Thyroid gland (tissue), 4 donors: ENCODE data around the gene INAVA. TPM values are rescaled to one million over a fixed set of nuclear protein-coding genes. Genes with fewer than 3 reads are reported as not detected.

ENCODE experiments used
- DNase-seq, 2 donors: peaks; one replicate each; pipeline ENCODE4 v3.0.0-alpha.2; 2019
- H3K27ac ChIP-seq, 3 donors: fragments of 200-600 bp; sonication (generic); 1 replicate in 2 of 3; 2 replicates in 1 of 3; pipeline ENCODE4 v1.5.1; 2016 to 2019; ENCODE audit warnings: mild to moderate bottlenecking in 1 of 3, moderate library complexity in 1 of 3
- H3K27me3 ChIP-seq: fragments of 200-600 bp; sonication (generic); one replicate; pipeline ENCODE4 v1.5.1; 2019
- H3K36me3 ChIP-seq, 2 donors: fragments of 200-600 bp; sonication (generic); one replicate each; pipeline ENCODE4 v1.5.1; 2016 to 2019
- H3K4me1 ChIP-seq, 2 donors: fragments of 200-600 bp; sonication (generic); one replicate each; pipeline ENCODE4 v1.5.1; 2017 to 2019
- H3K4me3 ChIP-seq, 3 donors: fragments of 200-600 bp; sonication (generic); replicated peaks in 1 of 3; 1 replicate in 2 of 3; 2 replicates in 1 of 3; pipeline ENCODE4 v1.5.1; 2016; ENCODE audit warnings: mild to moderate bottlenecking in 1 of 3
- H3K9me3 ChIP-seq: fragments of 200-600 bp; sonication (generic); one replicate; pipeline ENCODE4 v1.5.1; 2017
- POLR2A ChIP-seq, 2 donors: fragments of 450-650 bp; IDR thresholded peaks; one replicate each; pipeline ENCODE4 v1.6.1; 2017; ENCODE audit warnings: antibody characterized with exemption in 2 of 2, mild to moderate bottlenecking in 2 of 2, moderate library complexity in 1 of 2
- WGBS, 2 donors: methylation state at CpG; one replicate each; pipeline ENCODE4 v1.1.5; 2017; 5-methylcytosine and 5-hydroxymethylcytosine counted together
- intact Hi-C: fragments of 100-400 bp; cut with DNase I; formaldehyde crosslinking; loops from one replicate; pipeline ENCODE4 v1.15.1; 2023
- total RNA-seq, 4 donors: library from RNA; depleted of rRNA; stranded (reverse); fragments of >200 nt; gene quantifications; one replicate each; pipeline ENCODE4 v1.2.3, GENCODE V29; 2016
- TF ChIP-seq, protein P1 (sequence below), 6 experiments: fragments of 200-600 bp in 3 of 6; fragments of 450-650 bp in 3 of 6; sonication (generic) in 3 of 6; IDR thresholded peaks; one replicate each; pipeline ENCODE4 v1.5.1; 2016 to 2019; ENCODE audit warnings: antibody characterized with exemption in 6 of 6, mild to moderate bottlenecking in 2 of 6, inconsistent platforms in 1 of 6, moderate library complexity in 1 of 6

Gene INAVA
- total RNA-seq, 4 donors from 2014 or later = 0.27 TPM; not detected in 3

DNA sequence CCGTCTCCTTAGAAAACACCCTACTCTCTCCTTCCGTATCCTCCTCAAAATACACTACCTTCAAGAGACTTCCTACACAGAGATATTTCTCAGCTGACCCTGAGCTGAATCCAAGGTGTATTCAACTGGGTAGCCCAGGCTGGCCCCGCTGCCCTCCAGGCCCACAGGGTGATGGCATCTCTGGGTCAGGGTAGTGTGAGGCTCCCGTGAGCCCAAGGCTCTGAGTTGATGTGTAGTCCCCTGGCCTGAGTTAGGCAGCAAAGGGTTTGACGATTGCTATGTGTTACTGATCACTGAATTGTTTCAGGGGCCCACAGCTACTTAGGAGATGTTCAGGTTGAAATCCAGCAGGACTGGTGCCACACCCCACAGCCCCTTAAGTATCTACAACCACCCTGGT is 6.7 kb downstream of the INAVA start:
- no peaks in the 10 kb centered on the region for H3K9me3 ChIP-seq
- intact Hi-C loops = no loop called here
- TF ChIP-seq POLR2A (IDR thresholded peaks at IDR 0.05) = no peak
- TF ChIP-seq, protein P1, sequence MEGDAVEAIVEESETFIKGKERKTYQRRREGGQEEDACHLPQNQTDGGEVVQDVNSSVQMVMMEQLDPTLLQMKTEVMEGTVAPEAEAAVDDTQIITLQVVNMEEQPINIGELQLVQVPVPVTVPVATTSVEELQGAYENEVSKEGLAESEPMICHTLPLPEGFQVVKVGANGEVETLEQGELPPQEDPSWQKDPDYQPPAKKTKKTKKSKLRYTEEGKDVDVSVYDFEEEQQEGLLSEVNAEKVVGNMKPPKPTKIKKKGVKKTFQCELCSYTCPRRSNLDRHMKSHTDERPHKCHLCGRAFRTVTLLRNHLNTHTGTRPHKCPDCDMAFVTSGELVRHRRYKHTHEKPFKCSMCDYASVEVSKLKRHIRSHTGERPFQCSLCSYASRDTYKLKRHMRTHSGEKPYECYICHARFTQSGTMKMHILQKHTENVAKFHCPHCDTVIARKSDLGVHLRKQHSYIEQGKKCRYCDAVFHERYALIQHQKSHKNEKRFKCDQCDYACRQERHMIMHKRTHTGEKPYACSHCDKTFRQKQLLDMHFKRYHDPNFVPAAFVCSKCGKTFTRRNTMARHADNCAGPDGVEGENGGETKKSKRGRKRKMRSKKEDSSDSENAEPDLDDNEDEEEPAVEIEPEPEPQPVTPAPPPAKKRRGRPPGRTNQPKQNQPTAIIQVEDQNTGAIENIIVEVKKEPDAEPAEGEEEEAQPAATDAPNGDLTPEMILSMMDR (IDR thresholded peaks at IDR 0.05) = no peak
- WGBS, 2 donors = 95% methylated on average over 5 of the region's 5 CpGs
- no peak overlapping the region for H3K4me3 ChIP-seq
- no peaks in the 10 kb centered on the region for H3K27me3 ChIP-seq
- no peaks in the 10 kb centered on the region for H3K4me1 ChIP-seq
- H3K36me3 ChIP-seq = no peaks in the 10 kb centered on the region
- no peak overlapping the region for H3K27ac ChIP-seq
- no peak for DNase-seq

DNA sequence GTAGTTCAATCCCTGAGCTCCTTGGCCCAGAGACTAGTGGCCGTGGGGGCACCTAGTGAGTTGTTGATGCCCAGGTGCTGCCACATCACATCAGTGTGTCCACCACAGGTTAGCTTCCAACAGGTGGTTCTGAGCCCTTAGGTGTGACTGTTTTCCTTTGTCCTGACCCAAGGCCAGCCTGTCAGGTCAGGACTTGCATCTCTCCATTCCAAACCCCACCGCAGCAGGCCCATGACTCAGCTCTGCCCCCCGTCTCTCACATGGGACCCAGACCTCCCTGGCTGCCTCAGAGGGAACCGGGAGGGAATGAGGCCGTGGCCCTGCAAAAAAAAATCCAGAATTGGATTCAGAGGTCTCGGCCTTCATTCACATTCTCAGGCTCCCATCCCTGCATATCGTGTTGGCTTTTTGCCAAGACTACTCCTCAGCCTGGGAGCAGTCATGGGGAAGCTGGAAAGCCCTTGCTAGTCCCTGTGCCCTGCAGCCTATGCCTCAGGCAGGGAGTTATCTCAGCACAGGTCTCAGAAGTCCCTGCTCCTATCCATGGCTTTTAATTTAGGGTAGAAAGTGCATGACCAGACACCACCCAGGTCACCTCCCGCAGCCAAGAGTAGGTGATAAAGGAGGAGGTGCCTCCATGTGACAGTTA is 7.2 kb downstream of the INAVA start:
- Histone ChIP-seq H3K9me3 (no peaks in the 10 kb centered on the region), H3K27me3 (no peaks in the 10 kb centered on the region), H3K4me3 (no peak overlapping the region), H3K36me3 (no peaks in the 10 kb centered on the region), H3K27ac (no peak overlapping the region), H3K4me1 (no peaks in the 10 kb centered on the region)
- TF ChIP-seq, protein P1 (IDR thresholded peaks at IDR 0.05) = no peak
- no peak for TF ChIP-seq POLR2A (IDR thresholded peaks at IDR 0.05)
- no peak for DNase-seq
- 67 to 78% methylated on average over 8 of the region's 8 CpGs for WGBS, 2 donors
- intact Hi-C loops = no loop called here

DNA sequence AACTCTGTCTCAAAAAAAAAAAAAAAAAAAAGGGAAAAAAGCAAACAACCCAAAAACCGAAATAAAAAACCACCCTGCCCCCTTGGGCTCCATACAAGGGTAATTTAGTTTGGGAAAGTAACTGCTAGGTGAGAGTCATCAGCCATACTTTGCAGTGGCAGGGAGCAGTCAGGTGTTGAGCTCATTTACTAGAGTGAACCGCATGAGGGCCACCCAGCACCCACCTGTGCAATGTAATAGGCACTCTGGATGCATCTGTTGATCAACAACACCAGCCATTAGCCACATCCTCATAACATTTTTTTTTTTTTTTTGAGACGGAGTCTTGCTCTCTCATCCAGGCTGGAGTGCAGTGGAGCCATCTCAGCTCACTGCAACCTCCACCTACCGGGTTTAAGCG is 9.1 kb downstream of the INAVA start:
- no peaks in the 10 kb centered on the region for H3K27me3 ChIP-seq
- H3K36me3 ChIP-seq = no peaks in the 10 kb centered on the region
- no peak for TF ChIP-seq POLR2A (IDR thresholded peaks at IDR 0.05)
- TF ChIP-seq, protein P1 (IDR thresholded peaks at IDR 0.05) = no peak
- 91 to 96% methylated on average over 5 of the region's 5 CpGs for WGBS, 2 donors
- no peak for DNase-seq
- H3K4me1 ChIP-seq = no peaks in the 10 kb centered on the region
- H3K27ac ChIP-seq = no peak overlapping the region
- intact Hi-C loops = no loop called here
- H3K9me3 ChIP-seq = no peaks in the 10 kb centered on the region
- H3K4me3 ChIP-seq = no peak overlapping the region

DNA sequence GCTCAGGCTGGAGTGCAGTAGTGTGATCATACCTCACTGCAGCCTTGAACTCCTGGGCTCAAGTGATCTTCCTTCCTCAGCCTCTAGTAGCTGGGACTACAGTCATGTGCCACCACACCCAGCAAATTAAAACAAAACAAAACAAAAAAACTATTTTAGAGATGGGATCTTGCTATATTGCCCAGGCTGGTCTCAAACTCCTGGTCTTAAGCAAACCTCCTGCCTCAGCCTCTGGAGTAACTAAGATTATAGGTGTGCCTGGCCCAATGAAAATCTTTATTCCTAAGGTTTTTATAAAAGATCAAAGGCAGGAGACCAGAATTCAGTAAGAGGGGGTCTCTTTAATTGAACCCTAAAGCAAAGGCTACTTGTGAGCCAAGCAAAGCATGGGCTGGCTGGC is 10.1 kb downstream of the INAVA start:
- no peaks in the 10 kb centered on the region for H3K9me3 ChIP-seq
- no peak overlapping the region for H3K27ac ChIP-seq
- TF ChIP-seq, protein P1 (IDR thresholded peaks at IDR 0.05) = no peak
- no peak for TF ChIP-seq POLR2A (IDR thresholded peaks at IDR 0.05)
- no peaks in the 10 kb centered on the region for H3K36me3 ChIP-seq
- H3K4me3 ChIP-seq = no peak overlapping the region
- DNase-seq = no peak
- H3K4me1 ChIP-seq = no peaks in the 10 kb centered on the region
- intact Hi-C loops = no loop called here
- H3K27me3 ChIP-seq = no peaks in the 10 kb centered on the region

DNA sequence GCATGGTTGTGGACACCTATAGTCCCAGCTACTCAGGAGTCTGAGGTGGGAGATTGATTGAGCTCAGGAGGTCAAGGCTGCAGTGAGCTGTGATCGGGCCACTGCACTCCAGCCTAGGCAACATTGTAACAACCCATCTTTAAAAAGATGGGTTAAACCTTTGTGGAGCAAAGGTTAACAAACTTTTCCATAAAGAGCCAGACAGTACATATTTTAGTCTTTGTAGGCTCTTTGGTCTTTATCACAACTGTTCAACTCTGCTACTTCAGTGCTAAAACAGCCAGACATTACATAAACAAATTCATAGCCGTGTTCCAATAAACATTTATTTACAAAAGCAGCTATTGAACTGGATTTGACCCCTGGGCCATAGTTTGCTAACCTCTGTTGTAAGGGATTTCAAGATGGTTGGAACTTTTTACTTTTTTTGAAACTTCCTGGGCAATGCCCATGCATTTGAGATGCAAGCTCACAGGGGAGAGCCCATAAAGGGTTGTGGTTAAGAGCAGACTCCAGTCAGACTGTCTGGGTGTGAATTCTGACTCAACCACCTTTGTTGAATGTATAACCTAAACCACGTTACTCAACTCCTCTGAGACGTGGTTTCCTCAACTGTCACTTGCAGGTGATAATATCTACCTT is 10.8 kb downstream of the INAVA start:
- no peaks in the 10 kb centered on the region for H3K27me3 ChIP-seq
- TF ChIP-seq, protein P1 (IDR thresholded peaks at IDR 0.05) = no peak
- no peak for TF ChIP-seq POLR2A (IDR thresholded peaks at IDR 0.05)
- H3K9me3 ChIP-seq = no peaks in the 10 kb centered on the region
- H3K36me3 ChIP-seq = no peaks in the 10 kb centered on the region
- DNase-seq = no peak
- intact Hi-C loops = no loop called here
- H3K27ac ChIP-seq = no peak overlapping the region
- WGBS, 2 donors = 76 to 85% methylated on average over 4 of the region's 4 CpGs
- no peaks in the 10 kb centered on the region for H3K4me1 ChIP-seq
- no peak overlapping the region for H3K4me3 ChIP-seq
